IPS-15b (cell line): ENCODE data around the gene RIC1.
"Not testable (repeated sequence)": the region's sequence is repeated elsewhere in the genome, so short reads cannot be mapped to it uniquely, and the experiment has no call there.

Experiments used
- H3K27me3 ChIP-seq: one replicate; pipeline ENCODE4 v1.6.1; 2013; ENCODE audit warnings: low read length; ENCODE audit not compliant: control insufficient read depth, insufficient read depth
- H3K36me3 ChIP-seq: one replicate; pipeline ENCODE4 v1.6.1; 2013; ENCODE audit warnings: low read length; ENCODE audit not compliant: control insufficient read depth, insufficient read depth
- H3K4me1 ChIP-seq: one replicate; pipeline ENCODE4 v1.6.1; 2013; ENCODE audit warnings: mild to moderate bottlenecking, low read length; ENCODE audit not compliant: control insufficient read depth, insufficient read depth
- H3K4me3 ChIP-seq: one replicate; pipeline ENCODE4 v1.5.1; 2013; ENCODE audit warnings: low read depth, low read length
- H3K9ac ChIP-seq: one replicate; pipeline ENCODE4 v1.6.1; 2013; ENCODE audit warnings: low read depth, mild to moderate bottlenecking, low read length
- H3K9me3 ChIP-seq: one replicate; pipeline ENCODE4 v1.6.1; 2013; ENCODE audit warnings: mild to moderate bottlenecking, low read length; ENCODE audit not compliant: control insufficient read depth, insufficient read depth

The RIC1 gene

DNA sequence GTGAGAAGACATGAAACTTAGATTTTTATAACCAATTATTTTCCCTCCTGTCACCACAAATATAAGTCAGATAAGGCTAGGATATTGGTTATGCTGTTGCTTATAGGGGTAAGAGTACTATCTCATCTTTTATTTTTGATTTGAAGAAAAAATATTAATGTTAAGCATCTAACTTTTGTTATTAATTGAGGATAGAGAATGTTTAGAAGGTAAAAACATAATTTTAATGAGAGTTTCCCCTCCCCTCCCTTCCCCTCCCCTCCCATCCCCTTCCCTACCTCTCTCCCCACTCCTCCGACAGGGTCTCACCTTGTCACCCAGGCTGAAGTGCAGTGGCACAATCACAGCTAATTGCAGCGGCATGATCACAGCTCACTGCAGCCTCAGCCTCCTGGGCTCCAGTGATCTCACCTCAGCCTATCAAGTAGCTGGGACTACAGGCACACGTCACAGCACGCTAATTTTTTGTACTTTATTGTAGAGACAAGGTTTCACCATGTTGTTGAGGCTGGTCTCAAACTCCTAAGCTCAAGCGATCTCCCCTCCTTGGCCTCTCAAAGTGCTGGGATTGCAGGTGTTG lies 86.7 kb downstream of the RIC1 start:
- H3K36me3 ChIP-seq: no peaks in the 10 kb centered on the region
- H3K4me3 ChIP-seq: no peak overlapping the region
- no peaks in the 10 kb centered on the region for H3K9me3 ChIP-seq
- H3K27me3 ChIP-seq: no peaks in the 10 kb centered on the region
- no peak overlapping the region for H3K9ac ChIP-seq
- H3K4me1 ChIP-seq: no peaks in the 10 kb centered on the region

GRCh38 chr9:5717434-5717833 lies 88.5 kb downstream of the RIC1 start:
- not testable (repeated sequence) for H3K27me3 ChIP-seq, H3K4me1 ChIP-seq, H3K36me3 ChIP-seq, H3K9ac ChIP-seq, H3K9me3 ChIP-seq, H3K4me3 ChIP-seq

GRCh38 chr9:5718296-5719032 lies 89.6 kb downstream of the RIC1 start:
- peaks cover 3% of the 10 kb centered on the region for H3K36me3 ChIP-seq
- H3K9me3 ChIP-seq: no peaks in the 10 kb centered on the region
- no peak overlapping the region for H3K9ac ChIP-seq
- no peaks in the 10 kb centered on the region for H3K4me1 ChIP-seq
- H3K27me3 ChIP-seq: no peaks in the 10 kb centered on the region
- no peak overlapping the region for H3K4me3 ChIP-seq

- H3K4me3 ChIP-seq: no peak overlapping the region
- no peak overlapping the region for H3K9ac ChIP-seq
- no peaks in the 10 kb centered on the region for H3K27me3 ChIP-seq
- peaks cover 3% of the 10 kb centered on the region for H3K36me3 ChIP-seq
- no peaks in the 10 kb centered on the region for H3K9me3 ChIP-seq
- H3K4me1 ChIP-seq: no peaks in the 10 kb centered on the region
These were observed 90.4 kb downstream of the RIC1 start for GRCh38 chr9:5719100-5719926.

GRCh38 chr9:5720151-5720550 lies 91.2 kb downstream of the RIC1 start:
- no peaks in the 10 kb centered on the region for H3K9me3 ChIP-seq
- no peaks in the 10 kb centered on the region for H3K4me1 ChIP-seq
- H3K4me3 ChIP-seq: no peak overlapping the region
- H3K9ac ChIP-seq: no peak overlapping the region
- no peaks in the 10 kb centered on the region for H3K27me3 ChIP-seq
- peaks cover 3% of the 10 kb centered on the region for H3K36me3 ChIP-seq

- peaks cover 3% of the 10 kb centered on the region for H3K36me3 ChIP-seq
These were observed 92.6 kb downstream of the RIC1 start for GRCh38 chr9:5721279-5722087.

DNA sequence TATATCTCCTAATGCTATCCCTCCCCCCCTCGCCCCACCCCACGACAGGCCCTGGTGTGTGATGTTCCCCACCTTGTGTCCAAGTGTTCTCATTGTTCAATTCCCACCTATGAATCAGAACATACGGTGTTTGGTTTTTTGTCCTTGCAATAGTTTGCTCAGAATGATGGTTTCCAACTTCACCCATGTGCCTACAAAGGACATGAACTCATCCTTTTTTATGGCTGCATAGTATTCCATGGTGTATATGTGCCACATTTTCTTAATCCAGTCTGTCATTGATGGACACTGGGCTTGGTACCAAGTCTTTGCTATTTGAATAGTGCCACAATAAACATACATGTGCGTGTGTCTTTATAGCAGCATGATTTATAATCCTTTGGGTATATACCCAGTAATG lies 93.8 kb downstream of the RIC1 start:
- not testable (repeated sequence) for H3K27me3 ChIP-seq, H3K9me3 ChIP-seq, H3K9ac ChIP-seq, H3K4me3 ChIP-seq, H3K36me3 ChIP-seq, H3K4me1 ChIP-seq

More at GRCh38 chr9:5721279-5722087, 92.6 kb downstream of the RIC1 start:
- no peak overlapping the region for H3K9ac ChIP-seq
- no peaks in the 10 kb centered on the region for H3K4me1 ChIP-seq
- H3K9me3 ChIP-seq: no peaks in the 10 kb centered on the region
- no peak overlapping the region for H3K4me3 ChIP-seq
- H3K27me3 ChIP-seq: no peaks in the 10 kb centered on the region

GRCh38 chr9:5735072-5735471 lies 106.2 kb downstream of the RIC1 start:
- Histone ChIP-seq H3K36me3 (no peaks in the 10 kb centered on the region), H3K9me3 (no peaks in the 10 kb centered on the region), H3K4me1 (no peaks in the 10 kb centered on the region), H3K4me3 (no peak overlapping the region), H3K27me3 (no peaks in the 10 kb centered on the region), H3K9ac (no peak overlapping the region)

DNA sequence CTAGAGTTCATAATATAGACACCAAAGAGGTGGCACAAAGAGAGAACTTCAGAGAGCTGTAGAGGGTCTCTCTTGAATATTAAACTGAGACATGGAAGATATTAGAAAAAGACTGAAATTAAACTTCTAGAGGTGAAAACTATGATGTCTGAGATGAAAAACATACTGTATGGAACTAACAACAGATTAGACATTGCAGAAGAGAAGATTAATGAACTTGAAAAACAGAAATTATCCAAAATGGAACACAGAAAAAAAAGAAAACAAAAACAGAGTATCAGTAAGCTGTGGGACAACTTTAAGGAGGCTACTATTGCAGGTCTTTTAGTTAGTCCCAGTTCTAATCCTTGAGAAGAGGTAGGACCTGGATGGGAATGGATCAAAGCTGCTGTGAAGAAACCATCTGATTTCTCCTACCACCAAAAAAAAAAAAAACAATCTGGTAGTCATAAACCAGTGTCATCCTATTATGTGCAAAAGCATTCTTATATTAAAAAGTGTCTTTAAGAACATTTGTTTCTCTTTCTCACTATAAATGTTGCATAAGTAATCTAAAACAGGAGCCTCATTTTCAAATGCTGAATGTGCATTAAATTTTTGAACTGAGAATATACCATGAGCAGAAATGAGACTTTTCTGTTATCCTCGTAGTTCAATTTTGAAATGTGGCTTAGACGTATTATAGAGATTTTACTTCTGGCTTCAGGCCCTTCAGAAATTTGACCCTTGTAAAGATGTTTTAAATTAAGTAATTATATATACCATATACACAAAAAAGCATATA lies 107.8 kb downstream of the RIC1 start:
- H3K4me3 ChIP-seq: no peak overlapping the region
- H3K9me3 ChIP-seq: no peaks in the 10 kb centered on the region
- no peaks in the 10 kb centered on the region for H3K27me3 ChIP-seq
- no peak overlapping the region for H3K9ac ChIP-seq
- no peaks in the 10 kb centered on the region for H3K36me3 ChIP-seq
- no peaks in the 10 kb centered on the region for H3K4me1 ChIP-seq

- Histone ChIP-seq H3K9ac (no peak overlapping the region), H3K27me3 (no peaks in the 10 kb centered on the region), H3K36me3 (no peaks in the 10 kb centered on the region), H3K9me3 (no peaks in the 10 kb centered on the region), H3K4me1 (no peaks in the 10 kb centered on the region), H3K4me3 (no peak overlapping the region)
These were observed 114.2 kb downstream of the RIC1 start for GRCh38 chr9:5743109-5743508.

DNA sequence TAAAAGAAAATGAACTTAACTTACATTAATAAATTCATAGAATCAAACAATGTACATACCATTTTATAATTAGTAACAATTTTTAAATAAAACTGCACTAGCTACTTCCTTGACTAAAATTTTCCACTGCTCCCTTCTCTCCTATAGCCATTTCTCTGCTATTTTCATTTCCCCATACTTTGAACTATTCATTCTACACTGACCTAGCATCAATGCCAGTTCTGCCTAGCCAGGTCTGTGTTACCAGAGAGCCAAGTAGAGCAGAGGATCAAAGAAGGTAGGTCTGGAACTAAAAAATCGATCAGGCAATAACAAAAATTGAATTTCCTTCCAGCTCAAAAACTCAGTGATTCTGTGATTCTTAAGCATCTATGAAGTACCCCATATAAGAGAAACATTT lies 119.5 kb downstream of the RIC1 start:
- no peaks in the 10 kb centered on the region for H3K36me3 ChIP-seq
- no peaks in the 10 kb centered on the region for H3K27me3 ChIP-seq
- no peaks in the 10 kb centered on the region for H3K4me1 ChIP-seq

More for the DNA sequence above, 119.5 kb downstream of the RIC1 start:
- no peaks in the 10 kb centered on the region for H3K9me3 ChIP-seq
- no peak overlapping the region for H3K9ac ChIP-seq
- no peak overlapping the region for H3K4me3 ChIP-seq
